Brain microvascular endothelial cell (primary cell): ENCODE measurements around the gene ADGRV1.
"Not testable (repeated sequence)": the region's sequence is repeated elsewhere in the genome, so short reads cannot be mapped to it uniquely, and the experiment has no call there.

Experiments
- DNase-seq: peaks from one replicate; pipeline ENCODE4 v3.0.0-alpha.2; 2020
- H3K27ac ChIP-seq: fragments of 250-450 bp; sonication (Bioruptor Pico); 2 replicates; pipeline ENCODE4 v1.5.1; 2020; ENCODE audit warnings: mild to moderate bottlenecking, moderate library complexity
- H3K27me3 ChIP-seq: fragments of 250-450 bp; sonication (Bioruptor Pico); replicated peaks from 2 replicates; pipeline ENCODE4 v1.5.1; 2020; ENCODE audit warnings: mild to moderate bottlenecking
- H3K36me3 ChIP-seq: fragments of 250-450 bp; sonication (Bioruptor Pico); replicated peaks from 2 replicates; pipeline ENCODE4 v1.5.1; 2020; ENCODE audit warnings: mild to moderate bottlenecking
- H3K4me3 ChIP-seq: 2 replicates; pipeline ENCODE4 v1.5.1; 2011; ENCODE audit warnings: low read depth, mild to moderate bottlenecking, control low read depth, low read length, moderate library complexity
- CTCF ChIP-seq: IDR thresholded peaks from 2 replicates; pipeline ENCODE4 v1.5.1; 2011; ENCODE audit warnings: low read depth, mild to moderate bottlenecking, moderate library complexity, low read length, control low read depth, inconsistent platforms; ENCODE audit errors: missing control alignments
- in situ Hi-C: cut with HindIII; loops from 2 replicates; pipeline ENCODE4 v1.10.0; 2017; ENCODE audit warnings: low sequenced_read_pairs, low pct_ligation_motif_present

The ADGRV1 gene

GRCh38 chr5:90575712-90576111 lies 17.1 kb downstream of the ADGRV1 start:
- no peak for TF ChIP-seq CTCF
- in situ Hi-C loops, result no loop called here
- DNase-seq, result no peak

GRCh38 chr5:90576566-90576965 lies 18.0 kb downstream of the ADGRV1 start:
- H3K36me3 ChIP-seq, DNase-seq, H3K27ac ChIP-seq, in situ Hi-C loops, H3K4me3 ChIP-seq, H3K27me3 ChIP-seq: not testable (repeated sequence)

More at GRCh38 chr5:90575712-90576111, 17.1 kb downstream of the ADGRV1 start:
- H3K27ac ChIP-seq, result no peak overlapping the region
- H3K27me3 ChIP-seq, result no peaks in the 10 kb centered on the region
- no peaks in the 10 kb centered on the region for H3K36me3 ChIP-seq
- H3K4me3 ChIP-seq, result no peak overlapping the region

DNA sequence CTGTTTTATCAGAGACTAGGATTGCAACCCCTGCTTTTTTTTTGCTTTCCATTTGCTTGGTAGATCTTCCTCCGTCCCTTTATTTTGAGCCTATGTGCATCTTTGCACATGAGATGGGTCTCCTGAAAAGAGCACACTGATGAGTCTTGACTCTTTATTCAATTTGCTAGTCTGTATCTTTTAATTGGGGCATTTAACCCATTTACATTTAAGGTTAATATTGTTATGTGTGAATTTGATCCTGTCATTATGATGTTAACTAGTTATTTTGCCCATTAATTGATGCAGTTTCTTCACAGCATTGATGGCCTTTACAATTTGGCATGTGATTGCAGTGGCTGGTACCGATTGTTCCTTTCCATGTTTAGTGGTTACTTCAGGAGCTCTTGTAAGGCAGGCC lies 21.3 kb downstream of the ADGRV1 start:
- DNase-seq, H3K36me3 ChIP-seq, H3K27ac ChIP-seq, in situ Hi-C loops, H3K27me3 ChIP-seq, H3K4me3 ChIP-seq: not testable (repeated sequence)

- Histone ChIP-seq H3K27me3 (no peaks in the 10 kb centered on the region), H3K27ac (no peak overlapping the region), H3K4me3 (no peak overlapping the region), H3K36me3 (no peaks in the 10 kb centered on the region)
- in situ Hi-C loops, result no loop called here
- no peak for DNase-seq
- no peak for TF ChIP-seq CTCF
These were observed 23.4 kb downstream of the ADGRV1 start for GRCh38 chr5:90581956-90582355.

- Histone ChIP-seq H3K27ac (no peak overlapping the region), H3K27me3 (no peaks in the 10 kb centered on the region), H3K36me3 (no peaks in the 10 kb centered on the region), H3K4me3 (no peak overlapping the region)
- no peak for DNase-seq
- in situ Hi-C loops, result no loop called here
- no peak for TF ChIP-seq CTCF
These were observed 26.9 kb downstream of the ADGRV1 start for GRCh38 chr5:90585337-90585986.

- no peak for TF ChIP-seq CTCF
- Histone ChIP-seq H3K36me3 (no peaks in the 10 kb centered on the region), H3K27ac (no peak overlapping the region), H3K4me3 (no peak overlapping the region), H3K27me3 (no peaks in the 10 kb centered on the region)
- in situ Hi-C loops, result no loop called here
- DNase-seq, result no peak
These were observed 27.9 kb downstream of the ADGRV1 start for GRCh38 chr5:90586469-90586868.

DNA sequence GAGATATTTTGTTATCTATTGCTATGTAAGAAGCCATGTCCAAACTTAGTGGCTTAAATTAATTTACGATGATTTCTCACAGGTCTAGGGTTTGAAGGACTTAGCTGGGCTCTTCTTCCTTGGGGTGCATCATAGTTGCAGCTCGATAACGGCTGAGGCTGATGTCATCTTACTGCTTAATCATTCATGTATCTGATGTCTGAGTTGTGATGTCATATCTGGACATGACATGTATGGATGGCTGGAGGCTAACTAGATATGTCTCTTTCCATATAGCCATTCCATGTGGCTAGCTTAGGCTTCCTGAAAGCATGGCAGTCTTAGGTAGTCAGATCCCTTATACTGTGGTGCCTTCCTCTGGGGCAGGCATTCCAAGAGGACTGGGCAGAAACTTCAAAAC lies 31.6 kb downstream of the ADGRV1 start:
- TF ChIP-seq CTCF, result no peak
- no peak overlapping the region for H3K27ac ChIP-seq
- in situ Hi-C loops, result no loop called here
- no peak for DNase-seq
- H3K27me3 ChIP-seq, result no peaks in the 10 kb centered on the region
- H3K36me3 ChIP-seq, result no peaks in the 10 kb centered on the region
- H3K4me3 ChIP-seq, result no peak overlapping the region

DNA sequence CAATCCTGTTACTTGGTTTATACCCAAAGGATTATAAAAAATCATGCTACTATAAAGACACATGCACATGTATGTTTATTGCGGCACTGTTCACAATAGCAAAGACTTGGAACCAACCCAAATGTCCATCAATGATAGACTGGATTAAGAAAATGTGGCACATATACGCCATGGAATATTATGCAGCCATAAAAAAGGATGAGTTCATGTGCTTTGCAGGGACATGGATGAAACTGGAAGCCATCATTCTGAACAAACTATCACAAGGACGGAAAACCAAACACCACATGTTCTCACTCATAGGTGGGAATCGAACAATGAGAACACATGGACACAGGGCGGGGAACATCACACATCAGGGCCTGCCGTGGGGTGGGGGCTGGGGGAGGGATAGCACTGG lies 34.5 kb downstream of the ADGRV1 start:
- H3K27ac ChIP-seq, DNase-seq, in situ Hi-C loops, H3K27me3 ChIP-seq, H3K4me3 ChIP-seq, H3K36me3 ChIP-seq: not testable (repeated sequence)

DNA sequence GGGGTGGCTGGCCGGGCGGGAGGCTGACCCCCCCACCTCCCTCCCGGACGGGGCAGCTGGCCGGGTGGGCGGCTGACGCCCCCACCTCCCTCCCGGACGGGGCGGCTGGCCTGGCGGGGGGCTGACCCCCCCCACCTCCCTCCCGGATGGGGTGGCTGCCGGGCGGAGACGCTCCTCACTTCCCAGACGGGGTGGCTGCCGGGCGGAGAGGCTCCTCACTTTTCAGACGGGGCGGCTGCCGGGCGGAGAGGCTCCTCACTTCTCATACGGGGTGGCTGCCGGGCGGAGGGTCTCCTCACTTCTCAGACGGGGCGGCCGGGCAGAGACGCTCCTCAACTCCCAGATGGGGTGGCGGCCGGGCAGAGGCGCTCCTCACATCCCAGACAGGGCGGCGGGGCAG lies 37.2 kb downstream of the ADGRV1 start:
- H3K27ac ChIP-seq, H3K4me3 ChIP-seq, H3K36me3 ChIP-seq, DNase-seq, H3K27me3 ChIP-seq, in situ Hi-C loops: not testable (repeated sequence)
